Middle frontal gyrus (tissue), 1 donor: ENCODE data around the gene CAPNS1.
"Not testable (repeated sequence)": the region's sequence is repeated elsewhere in the genome, so short reads cannot be mapped to it uniquely, and the experiment has no call there.

Experiments
- DNase-seq: peaks from one replicate; pipeline ENCODE4 v3.0.0-alpha.2; 2015; ENCODE audit warnings: low spot score; ENCODE audit errors: extremely low spot score

CAPNS1 gene

GRCh38 chr19:36114721-36115452 lies 25.0 kb upstream of the CAPNS1 start, which contains the start of gene POLR2I:
POLR2I (minus strand) TSS chr19:36114875; CDS start chr19:36114856, 19 bp downstream.
- DNase-seq, result peak; percentile 99

- DNase-seq, result no peak
These were observed 24.2 kb upstream of the CAPNS1 start, which contains the start of gene TBCB for GRCh38 chr19:36115453-36116343. TBCB (plus strand) TSS chr19:36115468; CDS start chr19:36115561, 93 bp downstream.

- no peak for DNase-seq
These were observed 23.6 kb upstream of the CAPNS1 start for GRCh38 chr19:36116344-36116637.

- no peak for DNase-seq
These were observed 19.5 kb upstream of the CAPNS1 start for GRCh38 chr19:36120092-36120983.

DNA sequence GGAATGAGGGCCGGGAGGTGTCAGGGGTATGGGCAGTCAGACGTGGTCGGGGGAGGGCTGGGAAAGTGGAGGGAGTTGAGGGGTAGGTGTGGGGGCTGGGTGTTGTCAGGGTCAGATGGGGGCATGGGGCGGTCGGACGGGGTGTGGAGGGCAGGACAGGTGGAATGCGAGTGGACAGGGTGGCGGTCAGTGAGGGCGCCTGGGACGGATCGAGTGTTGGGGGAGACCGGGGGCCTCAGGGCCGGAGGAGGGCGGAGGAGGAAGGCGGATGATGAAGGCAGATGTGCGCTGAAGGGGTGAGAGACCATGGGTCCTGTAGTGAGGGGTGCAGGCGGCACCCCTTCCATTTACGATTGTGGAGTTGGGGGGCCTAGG lies 18.9 kb upstream of the CAPNS1 start:
- DNase-seq, result no peak

DNA sequence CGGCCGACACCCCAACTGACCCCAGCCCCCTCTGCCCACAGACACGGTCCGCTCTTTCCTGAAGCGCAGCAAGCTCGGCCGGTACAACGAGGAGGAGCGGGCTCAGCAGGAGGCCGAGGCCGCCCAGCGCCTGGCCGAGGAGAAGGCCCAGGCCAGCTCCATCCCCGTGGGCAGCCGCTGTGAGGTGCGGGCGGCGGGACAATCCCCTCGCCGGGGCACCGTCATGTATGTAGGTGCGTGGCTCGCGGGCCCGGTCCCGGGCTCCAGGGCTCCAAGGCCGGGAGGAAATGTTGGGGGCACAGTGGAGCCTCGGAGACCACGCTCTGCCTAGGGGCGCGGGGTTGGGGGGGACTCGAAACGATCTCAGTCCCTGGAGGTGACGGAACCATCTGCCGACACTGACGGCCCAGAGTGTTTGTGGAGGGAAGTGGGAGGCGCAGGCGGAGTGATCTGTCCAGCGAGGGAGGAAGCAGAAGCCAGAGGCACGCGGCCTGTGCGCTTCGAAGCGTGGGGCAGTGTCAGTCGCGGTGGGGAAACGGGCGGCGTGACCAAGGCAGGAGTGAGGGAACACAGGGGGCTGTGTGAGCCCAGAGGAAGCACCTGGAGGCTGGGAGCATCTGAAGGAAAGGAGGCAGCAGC lies 18.3 kb upstream of the CAPNS1 start:
- DNase-seq, result no peak

GRCh38 chr19:36125557-36125956 lies 14.3 kb upstream of the CAPNS1 start:
- DNase-seq, result no peak

DNA sequence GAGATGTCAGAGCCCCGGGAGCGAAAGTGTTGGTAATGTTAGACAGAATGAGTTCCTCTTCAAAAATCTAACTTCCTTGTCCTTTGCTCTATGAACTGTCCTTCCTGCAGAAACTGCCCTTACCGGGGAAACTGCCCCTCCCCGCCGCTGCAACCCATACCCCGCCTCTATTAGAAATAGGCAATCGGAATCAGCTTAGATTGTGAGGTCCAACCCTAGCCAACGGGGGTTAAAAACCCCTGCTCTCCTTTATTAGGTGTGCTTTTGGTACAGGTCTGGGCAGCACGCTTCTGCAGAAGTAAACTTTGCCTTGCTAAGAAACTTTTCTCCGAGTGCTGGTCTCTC lies 11.5 kb upstream of the CAPNS1 start:
- no peak for DNase-seq

GRCh38 chr19:36131221-36131620 lies 8.6 kb upstream of the CAPNS1 start:
- DNase-seq, result not testable (repeated sequence)

GRCh38 chr19:36134867-36135266 lies 5.0 kb upstream of the CAPNS1 start:
- not testable (repeated sequence) for DNase-seq

DNA sequence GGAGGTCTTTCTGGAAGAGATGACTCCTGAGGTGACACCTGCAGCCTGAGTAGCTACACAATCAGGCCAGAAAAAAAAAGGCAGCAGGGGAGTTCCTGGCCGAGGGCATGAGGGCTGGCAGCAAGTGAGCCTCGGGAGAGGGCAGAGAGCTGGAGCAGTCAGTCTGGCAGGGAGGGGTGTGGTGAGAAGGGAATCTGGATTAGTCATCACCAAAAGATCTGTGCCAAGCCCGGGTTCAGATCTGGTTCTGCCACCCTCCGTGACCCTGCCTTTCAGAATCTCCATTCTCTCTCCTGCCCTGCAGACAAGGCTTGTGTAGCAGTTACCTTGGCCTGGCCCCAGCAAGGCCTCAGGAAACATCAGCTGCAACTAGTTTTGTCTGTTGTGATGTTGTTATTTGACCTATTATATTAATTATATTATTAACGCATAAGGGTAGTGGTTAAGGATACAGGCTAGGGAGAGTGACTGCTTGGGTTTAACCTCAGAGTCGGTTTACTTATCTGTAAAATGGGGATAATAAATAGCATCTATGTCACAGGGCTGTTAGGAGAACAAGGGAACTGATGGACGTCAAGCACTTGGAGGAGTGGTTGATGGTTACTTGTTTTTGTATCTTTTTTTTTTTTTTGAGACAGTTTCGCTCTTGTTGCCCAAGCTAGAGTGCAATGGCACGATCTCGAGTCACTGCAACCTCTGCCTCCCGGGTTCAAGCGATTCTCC lies 2.7 kb upstream of the CAPNS1 start:
- no peak for DNase-seq

DNA sequence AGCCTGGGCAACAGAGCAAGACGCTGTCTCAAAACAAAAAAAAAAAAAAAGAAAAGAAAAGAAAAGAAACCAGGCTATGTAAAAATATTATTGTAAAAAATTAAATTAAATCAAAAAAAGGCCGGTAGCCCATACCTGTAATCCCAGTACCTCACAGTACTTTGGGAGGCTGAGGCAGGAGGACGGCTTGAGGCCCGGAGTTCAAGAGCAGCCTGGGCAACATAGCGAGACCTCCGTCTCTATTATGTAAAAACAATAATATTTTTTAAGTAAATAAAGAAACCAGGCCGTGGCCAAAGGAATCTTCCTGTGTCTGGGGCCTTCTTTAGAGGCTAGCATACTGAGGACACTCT lies 770 bp upstream of the CAPNS1 start:
- no peak for DNase-seq

- DNase-seq, result no peak
These were observed 605 bp downstream of the CAPNS1 start for GRCh38 chr19:36140304-36141038.

GRCh38 chr19:36141039-36141927 lies 1.4 kb downstream of the CAPNS1 start:
- peak; percentile 42 for DNase-seq

DNA sequence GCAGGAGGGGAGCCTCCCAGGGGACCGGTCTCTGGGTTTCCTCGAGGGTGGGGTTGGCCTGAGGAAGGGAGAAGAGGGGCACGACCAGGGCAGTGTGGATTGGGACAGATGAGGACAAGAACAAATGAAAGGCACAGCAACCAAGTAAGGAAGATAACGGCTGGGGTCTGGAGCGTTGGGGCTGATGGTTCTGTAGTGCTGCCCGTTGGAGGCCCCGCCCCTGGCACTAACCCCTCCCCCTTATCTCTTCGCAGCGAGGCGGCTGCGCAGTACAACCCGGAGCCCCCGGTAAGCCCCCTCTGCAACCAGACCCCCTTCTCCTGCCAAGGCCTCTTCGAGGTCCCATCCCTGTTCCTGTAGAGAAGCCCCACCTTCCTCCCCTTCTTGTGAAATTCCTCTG lies 2.2 kb downstream of the CAPNS1 start:
- DNase-seq, result no peak

DNA sequence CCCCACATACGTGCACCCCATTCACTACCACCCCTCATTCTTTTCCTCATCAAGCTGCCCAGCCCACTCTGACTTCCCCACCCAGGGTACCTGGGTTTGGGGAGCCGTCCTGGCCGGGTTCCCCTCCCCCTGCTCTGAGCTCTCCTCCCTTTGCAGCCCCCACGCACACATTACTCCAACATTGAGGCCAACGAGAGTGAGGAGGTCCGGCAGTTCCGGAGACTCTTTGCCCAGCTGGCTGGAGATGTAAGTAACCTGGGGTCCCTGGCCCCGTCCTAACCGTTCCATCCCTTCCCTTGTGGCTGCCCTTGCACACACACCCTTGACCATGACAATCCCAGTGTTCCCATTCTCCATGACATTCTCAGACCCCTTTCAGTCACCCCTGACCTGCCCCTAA lies 2.6 kb downstream of the CAPNS1 start:
- no peak for DNase-seq

- DNase-seq, result no peak
These were observed 4.8 kb downstream of the CAPNS1 start for GRCh38 chr19:36144624-36145023.

GRCh38 chr19:36149673-36150406 lies 10.0 kb downstream of the CAPNS1 start:
- DNase-seq, result no peak
